ENCODE data around the gene KRTAP5-7. TPM values are rescaled to one million over a fixed set of nuclear protein-coding genes. Genes with fewer than 3 reads are reported as not detected.
"Not testable (repeated sequence)": the region's sequence is repeated elsewhere in the genome, so short reads cannot be mapped to it uniquely, and the experiment has no call there.

KRTAP5-7 gene
- total RNA-seq, 1 donor from 2014 or later = not detected

DNA sequence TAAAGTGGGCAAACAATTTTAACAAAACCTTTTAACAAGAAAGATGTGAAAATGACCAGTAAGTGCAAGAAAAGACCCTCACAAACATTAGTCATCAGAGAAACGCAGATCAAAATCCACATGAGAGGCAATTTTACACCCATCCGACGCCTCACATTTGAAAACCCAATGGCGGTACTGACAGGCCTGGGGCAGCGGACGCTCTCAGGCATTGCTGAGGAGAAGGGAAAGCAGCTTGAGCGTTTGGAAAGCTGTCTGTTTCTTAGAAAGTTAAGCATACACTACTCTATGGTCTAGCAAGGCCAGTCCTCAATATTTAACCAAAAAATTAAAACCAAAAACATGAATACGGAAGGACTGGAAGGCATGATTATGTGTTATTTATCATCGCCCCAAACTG is 8.8 kb downstream of the KRTAP5-7 start:
- no peak for DNase-seq

DNA sequence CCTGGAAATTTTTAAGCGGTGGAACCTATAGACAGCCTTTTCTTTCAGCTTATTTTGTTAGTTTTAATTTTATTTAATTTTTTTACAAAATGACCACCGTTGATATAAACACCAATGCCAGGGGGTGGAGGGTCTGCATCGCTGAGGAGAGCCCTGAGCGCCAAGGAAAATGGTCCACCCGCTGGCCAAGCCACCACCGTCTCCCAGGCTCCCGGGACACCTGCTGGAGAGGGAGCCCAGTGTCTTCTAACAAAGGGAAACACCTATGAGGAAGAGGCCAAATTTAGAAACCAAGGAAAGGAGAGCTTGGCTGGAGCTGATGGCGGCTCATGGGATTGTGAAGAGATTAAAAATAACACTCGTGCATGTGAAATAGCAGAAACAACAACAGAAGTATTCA is 10.5 kb downstream of the KRTAP5-7 start:
- DNase-seq = no peak

DNA sequence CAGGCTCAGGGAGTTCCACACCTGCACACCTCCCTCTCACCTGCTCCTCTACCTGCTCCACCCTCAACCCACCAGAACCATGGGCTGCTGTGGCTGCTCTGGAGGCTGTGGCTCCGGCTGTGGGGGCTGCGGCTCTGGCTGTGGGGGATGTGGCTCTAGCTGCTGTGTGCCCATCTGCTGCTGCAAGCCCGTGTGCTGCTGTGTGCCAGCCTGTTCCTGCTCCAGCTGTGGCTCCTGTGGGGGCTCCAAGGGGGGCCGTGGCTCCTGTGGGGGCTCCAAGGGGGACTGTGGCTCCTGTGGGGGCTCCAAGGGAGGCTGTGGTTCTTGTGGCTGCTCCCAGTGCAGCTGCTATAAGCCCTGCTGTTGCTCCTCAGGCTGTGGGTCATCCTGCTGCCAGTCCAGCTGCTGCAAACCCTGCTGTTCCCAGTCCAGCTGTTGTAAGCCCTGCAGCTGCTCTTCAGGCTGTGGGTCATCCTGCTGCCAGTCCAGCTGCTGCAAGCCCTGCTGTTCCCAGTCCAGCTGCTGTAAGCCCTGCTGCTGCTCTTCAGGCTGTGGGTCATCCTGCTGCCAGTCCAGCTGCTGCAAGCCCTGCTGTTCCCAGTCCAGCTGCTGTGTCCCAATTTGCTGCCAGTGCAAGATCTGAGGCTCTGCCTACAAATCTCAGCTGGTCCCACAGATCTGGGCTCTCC is 11.1 kb downstream of the KRTAP5-7 start, which contains the start of gene KRTAP5-8:
Gene KRTAP5-8 (plus strand): TSS at position 49 of the 689 bp plus-strand sequence. CDS start 31 bp downstream, at position 80.
- peak; percentile 25 for DNase-seq

DNA sequence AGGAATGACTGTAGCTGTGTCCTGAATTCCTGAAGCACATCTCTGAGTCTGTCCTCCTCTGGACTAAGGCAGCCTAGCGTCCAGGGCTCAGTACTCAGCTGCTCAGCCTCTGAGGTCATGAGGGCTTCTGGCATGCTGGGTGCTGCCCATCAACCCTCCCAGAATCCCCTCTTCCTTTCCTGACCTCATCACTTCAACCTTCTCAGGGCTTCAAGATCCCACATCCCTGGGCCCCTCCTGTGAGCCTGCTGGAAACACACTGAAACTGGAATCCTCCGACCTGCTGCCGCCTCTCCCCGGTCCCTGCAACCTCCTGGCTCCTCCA is 11.6 kb downstream of the KRTAP5-7 start:
- DNase-seq = no peak

DNA sequence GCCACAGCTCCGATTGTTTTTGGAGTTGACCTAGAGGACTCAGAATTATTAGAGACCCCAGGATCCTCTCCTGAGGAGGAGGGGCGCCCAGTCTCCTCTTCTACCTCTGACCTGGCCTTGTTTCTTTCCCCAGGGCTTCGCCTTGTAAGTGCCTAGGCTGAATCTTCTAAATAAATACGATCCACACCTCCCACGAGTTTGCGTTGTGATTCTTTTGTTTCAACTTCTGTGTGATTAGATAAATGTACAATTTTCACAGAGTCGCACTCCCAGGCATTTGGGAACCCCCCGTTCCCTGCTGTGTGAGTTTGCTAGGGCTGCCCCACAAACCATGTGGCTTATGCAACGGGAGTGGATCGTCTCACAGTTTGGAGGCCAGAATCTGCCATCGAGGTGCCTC is 11.9 kb downstream of the KRTAP5-7 start:
- DNase-seq = no peak

DNA sequence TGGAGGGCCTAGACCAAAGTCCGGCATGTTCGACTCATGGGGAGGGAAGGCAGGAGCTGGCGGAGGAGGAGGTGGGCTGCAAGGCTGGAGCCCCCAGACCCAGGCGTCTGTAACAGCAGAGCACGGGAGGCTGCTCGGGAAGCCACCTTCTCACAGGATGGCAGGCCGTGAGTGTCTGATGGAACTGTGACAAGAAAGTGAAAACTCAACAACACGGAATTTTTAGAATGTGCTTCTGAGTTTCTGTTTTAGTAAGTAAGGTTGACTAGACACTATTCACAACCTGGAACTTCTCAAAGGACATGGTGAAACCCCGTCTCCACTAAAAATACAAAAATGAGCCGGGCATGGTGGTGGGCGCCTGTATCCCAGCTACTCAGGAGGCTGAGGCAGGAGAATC is 12.9 kb downstream of the KRTAP5-7 start:
- not testable (repeated sequence) for DNase-seq

DNA sequence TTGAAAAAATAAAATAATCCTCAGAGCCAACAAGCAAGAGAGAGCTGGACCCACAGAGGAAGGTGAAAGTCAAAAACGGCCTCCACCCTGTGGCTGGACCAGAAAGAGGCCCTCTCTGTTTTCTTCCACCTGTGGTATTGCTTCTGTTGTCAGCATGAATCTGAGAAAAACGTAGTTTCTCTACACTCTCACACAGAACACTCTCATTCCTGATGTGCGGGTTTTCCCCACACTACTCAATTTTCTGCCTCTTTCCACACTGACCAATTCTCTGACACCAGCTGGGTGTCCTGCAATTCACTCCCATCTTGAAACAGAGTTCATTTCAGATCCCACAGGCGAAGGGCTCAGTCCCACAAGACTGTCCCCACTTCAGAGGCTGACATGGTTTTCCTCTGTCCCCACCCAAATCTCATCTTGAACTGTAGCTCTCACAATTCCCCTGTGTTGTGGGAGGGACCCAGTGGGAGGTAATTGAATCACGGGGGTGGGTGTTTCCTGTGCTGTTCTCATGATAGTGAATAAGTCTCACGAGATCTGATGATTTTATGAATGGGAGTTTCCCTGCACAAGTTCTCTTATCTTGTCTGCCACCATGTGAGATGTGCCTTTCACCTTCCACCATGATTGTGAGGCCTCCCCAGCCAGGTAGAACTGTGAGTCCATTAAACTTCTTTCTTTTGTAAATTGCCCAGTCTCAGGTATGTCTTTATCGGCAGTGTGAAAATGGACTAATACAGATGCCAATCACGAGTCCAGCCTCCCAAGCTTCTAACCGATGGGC is 13.6 kb downstream of the KRTAP5-7 start:
- DNase-seq = not testable (repeated sequence)

DNA sequence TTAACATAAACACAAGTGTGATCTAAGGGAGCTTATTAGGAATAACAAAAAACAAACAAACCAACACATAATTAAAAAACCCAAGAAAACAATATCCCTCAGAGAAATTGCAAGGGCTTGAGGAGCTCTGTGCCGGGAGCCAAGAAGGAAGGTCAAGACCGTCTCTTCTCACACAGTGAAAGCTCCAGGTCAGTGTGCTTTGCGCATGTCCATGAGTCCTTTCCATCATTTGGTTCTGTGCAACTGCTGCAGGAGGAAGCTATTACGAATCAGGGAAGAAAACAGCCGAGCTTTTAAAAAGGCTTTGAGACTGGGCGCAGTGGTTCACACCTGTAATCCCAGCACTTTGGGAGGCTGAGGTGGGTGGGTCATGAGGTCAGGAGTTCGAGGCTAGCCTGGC is 15.3 kb downstream of the KRTAP5-7 start:
- no peak for DNase-seq

DNA sequence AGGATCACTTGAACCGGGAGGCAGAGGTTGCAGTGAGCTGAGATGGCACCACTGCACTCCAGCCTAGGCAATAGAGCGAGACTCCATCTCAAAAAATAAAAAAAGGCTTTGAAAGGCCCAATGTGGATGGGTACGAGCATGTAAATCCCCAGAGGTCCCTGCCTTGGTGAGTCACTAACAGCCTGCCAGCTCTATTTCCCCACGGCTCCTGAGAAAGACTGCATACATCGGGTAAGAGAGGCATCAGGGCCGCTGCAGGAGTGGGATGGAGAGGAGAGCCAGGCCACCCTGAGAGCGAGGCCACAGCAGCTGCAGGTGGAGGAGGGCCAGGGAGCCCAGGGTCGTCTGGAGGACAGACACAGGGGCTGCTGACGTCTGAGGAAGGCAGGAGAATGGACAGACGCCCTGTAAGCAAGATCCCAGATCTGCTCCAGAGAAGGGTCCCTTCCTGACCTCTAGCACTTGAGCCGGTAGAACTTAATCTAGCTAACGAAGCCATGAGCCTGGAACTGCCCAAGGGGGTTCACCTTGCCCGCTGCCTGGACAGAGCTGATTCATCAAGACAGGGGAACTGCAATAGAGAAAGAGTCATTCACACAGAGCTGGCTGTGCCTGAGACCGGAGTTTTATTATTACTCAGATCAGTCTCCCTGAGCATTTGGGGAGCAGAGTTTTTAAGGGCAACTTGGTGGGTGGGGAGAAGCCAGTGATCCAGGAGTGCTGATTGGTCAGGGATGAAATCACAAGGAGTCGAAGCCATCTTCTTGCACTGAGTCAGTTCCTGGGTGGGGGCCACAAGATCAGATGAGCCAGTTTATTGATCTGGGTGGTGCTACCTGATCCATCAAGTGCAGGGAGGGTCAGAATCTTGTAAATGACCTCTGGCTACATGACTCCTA is 16.1 kb downstream of the KRTAP5-7 start:
- DNase-seq = peak; percentile 8

DNA sequence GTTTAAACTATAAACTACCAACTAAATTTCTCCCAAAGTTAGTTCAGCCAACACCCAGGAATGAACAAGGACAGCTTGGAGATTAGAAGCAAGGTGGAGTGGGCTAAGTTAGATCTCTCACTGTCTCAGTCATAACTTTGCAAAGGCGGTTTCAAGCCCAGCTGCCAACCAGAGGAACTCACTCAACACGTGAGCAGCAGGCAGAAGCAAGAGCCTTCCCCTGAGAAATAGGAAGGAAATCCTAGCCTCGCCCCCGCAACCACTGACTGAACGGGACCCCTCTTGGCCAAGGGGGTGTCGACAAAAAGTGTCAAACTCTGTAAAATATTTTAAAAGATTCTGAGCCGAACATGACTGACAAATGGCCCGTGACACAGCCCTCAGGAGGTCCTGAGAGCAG is 16.8 kb downstream of the KRTAP5-7 start:
- DNase-seq = peak; percentile 18

DNA sequence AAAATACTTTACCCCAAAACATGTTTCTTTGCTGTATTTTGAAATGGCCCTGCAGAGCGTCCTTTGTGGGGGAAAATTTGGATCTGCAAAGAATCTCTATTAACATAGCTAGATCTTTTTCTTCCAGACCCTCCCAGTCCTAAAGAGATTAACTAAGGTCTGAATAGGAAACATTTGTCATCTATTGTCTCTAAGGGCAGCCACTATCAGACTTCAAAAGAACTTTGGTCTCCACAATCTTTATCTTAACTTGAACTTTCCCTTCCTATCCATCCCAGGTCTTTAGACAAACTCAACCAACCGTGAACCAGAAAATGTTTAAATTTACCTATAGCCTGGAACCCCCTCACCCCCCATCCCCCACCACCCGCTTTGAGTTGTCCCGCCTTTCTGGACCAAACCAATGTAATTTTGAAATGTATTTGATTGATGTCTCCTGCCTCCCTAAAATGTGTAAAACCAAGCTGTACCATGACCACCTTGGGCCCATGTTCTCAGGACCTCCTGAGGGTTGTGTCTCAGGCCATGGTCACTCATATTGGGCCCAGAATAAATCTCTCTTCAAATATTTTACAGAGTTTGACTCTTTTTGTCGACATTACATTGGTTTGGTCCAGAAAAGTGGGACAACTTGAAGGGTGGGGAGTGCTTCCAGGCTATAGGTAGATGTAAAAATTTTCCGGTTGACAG is 17.6 kb downstream of the KRTAP5-7 start:
- DNase-seq = no peak

DNA sequence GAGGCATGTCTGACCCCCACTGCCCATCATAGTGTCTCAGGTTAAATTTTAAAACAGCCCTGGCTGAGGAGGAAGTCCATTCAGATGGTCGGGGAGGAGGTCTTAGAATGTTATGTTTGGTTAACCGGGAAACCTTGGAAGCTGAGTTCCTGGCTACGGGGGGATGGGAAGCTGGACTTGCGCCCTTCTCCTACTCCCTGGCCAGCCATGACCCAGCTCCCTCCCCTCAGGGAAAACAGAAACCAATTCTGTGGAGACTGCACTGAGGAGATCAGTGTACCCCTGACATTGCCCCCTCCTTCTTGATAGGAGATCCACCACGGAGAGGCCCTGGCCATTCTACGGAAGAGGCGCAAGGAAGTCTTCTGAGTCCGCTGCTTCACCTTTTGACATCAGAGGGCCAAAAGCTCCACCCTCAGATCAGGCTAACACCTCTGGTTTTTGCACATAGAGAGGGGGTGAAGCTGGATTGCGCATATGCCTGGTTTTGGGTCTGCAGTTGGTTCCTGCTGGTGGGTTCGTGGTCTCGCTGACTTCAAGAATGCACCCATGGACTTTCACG is 18.4 kb downstream of the KRTAP5-7 start:
- no peak for DNase-seq

DNA sequence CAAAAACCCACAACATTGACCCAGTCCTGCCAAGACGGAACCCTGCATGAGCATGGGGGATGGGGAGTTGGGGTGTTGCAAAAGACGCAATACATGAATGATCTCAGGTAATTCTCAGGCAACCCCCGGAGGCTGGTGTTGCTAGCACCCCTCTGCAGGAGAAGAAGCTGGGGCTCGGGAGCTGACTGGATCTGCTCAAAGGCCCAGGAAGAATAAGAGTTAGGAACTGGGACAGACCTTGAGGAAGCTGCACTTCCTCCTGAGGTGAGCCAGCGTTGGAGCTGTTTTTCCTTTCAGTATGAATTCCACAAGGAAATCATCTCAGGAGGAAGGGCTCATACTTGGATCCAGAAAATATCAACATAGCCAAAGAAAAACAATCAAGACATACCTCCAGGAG is 21.1 kb downstream of the KRTAP5-7 start, which contains the start of gene KRTAP5-9:
Gene KRTAP5-9 (plus strand): TSS at position 301 of the 400 bp plus-strand sequence. CDS start 238 bp downstream, outside the sequence.
- no peak for DNase-seq

DNA sequence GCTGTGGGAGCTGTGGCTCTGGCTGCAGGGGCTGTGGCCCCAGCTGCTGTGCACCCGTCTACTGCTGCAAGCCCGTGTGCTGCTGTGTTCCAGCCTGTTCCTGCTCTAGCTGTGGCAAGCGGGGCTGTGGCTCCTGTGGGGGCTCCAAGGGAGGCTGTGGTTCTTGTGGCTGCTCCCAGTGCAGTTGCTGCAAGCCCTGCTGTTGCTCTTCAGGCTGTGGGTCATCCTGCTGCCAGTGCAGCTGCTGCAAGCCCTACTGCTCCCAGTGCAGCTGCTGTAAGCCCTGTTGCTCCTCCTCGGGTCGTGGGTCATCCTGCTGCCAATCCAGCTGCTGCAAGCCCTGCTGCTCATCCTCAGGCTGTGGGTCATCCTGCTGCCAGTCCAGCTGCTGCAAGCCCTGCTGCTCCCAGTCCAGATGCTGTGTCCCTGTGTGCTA is 21.7 kb downstream of the KRTAP5-7 start:
- DNase-seq = peak; percentile 10

DNA sequence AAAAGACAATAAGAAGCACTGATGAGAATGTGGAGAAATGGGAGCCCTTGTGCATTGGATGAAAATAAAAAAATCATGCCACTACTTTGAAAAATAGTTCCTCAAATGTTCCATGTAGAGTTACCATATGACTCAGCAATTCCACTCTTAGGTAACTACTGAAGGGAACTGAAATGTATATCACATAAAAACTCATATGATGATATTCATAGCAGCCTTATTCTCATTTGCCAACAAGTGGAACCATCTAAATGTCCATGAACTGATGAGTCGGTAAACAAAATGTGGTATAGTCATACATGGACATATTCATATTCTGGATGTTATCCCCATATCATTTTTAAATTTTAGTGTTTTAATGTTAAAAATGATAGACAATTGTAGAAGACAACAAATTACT is 24.6 kb downstream of the KRTAP5-7 start:
- DNase-seq = no peak

DNA sequence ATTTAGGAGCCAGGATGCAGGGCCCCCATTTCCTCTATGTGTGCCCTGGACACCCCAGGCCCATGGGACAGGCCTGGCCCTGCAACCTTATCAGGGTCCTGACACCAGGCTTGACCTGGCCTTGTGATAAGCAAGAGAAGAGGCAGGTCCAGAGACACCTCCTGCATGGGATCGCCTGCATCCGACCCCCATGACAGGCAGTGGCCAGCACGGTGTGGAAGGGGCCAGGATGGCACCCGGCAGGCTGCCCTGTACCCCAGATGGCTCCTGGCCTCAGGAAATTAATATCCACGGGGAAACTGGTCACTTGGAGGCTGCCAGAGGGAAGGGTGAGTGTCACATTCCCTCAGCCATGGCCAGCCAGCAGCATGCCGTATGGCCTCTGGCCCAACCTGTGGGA is 27.9 kb downstream of the KRTAP5-7 start:
- no peak for DNase-seq

DNA sequence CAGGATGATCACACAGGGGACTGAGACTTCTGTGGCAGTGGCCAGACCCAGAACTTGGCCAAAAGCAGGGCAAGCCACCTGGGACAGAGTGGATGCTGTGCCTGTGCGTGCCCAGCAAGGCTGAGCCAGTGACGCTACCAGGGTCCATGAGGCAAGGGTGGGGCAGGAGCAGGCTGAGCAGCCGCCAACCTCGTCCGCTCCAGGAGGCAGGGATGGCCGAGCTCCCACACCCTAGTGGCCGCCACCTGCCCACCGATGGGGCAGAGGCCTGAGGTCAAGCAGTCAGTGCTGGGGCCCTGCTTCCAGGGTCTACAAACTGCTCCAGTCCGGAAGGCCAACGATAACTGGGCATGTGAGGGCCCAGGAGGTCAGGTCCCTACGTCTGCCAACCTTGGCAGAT is 28.4 kb downstream of the KRTAP5-7 start:
- no peak for DNase-seq

DNA sequence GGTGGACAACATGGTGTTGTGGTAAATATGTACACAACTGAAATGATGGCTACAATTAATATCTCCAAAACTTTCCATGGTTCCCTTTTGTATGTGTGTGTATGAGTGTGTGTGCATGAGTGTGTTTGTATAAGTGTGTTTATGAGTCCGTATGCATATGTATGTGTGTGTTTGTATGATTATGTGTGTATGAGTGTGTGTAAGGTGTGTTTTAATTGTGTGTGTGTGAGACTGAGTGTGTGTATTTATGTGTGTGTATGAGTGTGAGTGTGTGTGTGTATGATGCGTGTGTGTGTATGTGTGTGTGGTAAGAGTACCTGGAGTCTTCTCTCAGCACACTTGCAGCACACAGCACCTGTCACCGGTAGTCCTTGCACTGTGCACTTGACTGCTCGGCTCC is 29.0 kb downstream of the KRTAP5-7 start:
- no peak for DNase-seq

DNA sequence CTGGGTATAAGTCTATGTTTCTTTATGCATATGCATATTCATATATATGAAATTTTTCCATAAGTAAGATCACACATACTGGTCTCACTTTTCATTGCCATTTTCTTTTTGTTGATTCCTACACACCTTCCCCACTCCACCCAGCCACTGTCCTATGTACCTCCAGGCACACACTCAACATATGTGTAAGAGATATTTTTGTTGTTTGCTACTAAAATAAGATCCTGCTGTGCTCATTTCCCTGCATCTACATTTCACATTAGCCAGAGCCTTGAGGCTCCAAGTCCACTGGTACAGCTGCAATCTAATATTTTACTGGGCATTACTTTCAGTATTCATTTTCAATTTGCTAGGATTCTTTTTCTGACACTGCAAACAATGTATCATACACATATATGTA is 30.2 kb downstream of the KRTAP5-7 start:
- DNase-seq = no peak

DNA sequence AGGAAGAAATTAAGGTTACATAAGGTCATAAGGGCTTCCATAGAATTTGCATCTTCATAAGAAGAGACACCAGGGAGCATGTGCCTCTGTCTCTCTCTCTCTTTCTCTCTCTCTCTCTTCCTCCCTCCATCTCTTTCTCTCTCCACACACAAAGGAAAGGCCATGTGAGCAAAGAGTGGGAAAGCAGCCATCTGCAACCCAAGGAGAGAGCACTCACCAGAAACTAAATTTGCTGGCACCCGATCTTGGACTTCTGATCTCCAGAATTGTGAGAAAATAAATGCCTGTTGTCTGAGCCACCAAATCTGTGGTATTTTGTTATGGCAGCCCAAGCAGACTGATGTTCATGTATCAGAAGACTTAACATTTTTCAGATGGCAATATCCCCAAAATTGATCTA is 31.9 kb downstream of the KRTAP5-7 start:
- DNase-seq = no peak

DNA sequence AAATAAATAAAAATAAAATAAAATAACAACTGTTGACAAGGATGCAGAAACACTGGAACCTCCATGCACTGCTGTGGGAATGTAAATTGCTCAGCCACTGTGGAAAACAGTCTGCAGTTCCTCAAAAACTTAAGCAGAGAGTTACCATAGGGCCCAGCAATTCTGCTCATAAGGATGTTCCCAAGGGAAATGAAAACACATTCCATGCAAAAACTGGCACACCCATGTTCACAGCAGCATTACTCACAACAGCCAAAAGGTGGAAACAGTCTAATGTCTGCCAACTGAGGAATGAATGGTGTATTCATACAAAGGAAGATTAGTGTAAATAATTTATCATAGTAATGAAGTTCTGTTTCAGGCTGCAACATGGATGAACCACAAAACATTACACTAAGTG is 35.1 kb downstream of the KRTAP5-7 start:
- no peak for DNase-seq

DNA sequence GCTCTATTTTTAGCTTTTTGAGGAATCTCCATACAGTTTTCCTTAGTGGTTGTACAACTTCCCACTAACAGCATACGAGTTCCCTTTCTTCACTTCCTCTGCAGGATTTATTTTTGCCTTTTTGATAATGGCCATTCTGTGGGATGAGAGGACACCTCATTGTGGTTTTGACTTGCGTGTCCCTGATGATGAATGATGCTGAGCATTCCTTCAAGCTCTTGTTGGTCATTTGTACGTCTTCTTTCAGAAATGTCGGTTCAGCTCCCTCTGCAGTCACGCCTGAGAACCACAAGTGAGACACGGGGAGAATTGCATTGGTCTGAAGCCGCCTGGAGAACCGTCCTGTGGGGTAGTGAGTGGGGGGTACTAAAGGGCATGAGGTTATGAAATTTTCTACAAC is 36.3 kb downstream of the KRTAP5-7 start:
- DNase-seq = peak; percentile 33
